ENCODE results near the gene MYMX.

- TF ChIP-seq EP300 (IDR thresholded peaks at IDR 0.05) (no peak), CTCF (IDR thresholded peaks at IDR 0.05) (no peak), POLR2A (IDR thresholded peaks at IDR 0.05) (no peak)
Observed at GRCh38 chr6:44169886-44170570, 46.7 kb upstream of the MYMX start.

All from tibial nerve (tissue), 4 donors.